Breast epithelium (tissue), 3 donors: ENCODE measurements around the gene BMAL2.

Source experiments
- POLR2A ChIP-seq: fragments of 450-650 bp; IDR thresholded peaks from one replicate; pipeline ENCODE4 v1.6.1; 2016; ENCODE audit warnings: antibody characterized with exemption, mild to moderate bottlenecking, moderate library complexity
- POLR2AphosphoS5 ChIP-seq, 3 donors: sonication (generic); formaldehyde crosslinking; IDR thresholded peaks; one replicate each; pipeline ENCODE4 v1.6.1; 2017; ENCODE audit warnings: antibody characterized with exemption in 3 of 3
- TF ChIP-seq, protein P1 (sequence below), 3 donors: fragments of 450-650 bp; IDR thresholded peaks; one replicate each; pipeline ENCODE4 v1.5.1; 2016 to 2017; ENCODE audit warnings: antibody characterized with exemption in 3 of 3, mild to moderate bottlenecking in 3 of 3, moderate library complexity in 3 of 3

DNA sequence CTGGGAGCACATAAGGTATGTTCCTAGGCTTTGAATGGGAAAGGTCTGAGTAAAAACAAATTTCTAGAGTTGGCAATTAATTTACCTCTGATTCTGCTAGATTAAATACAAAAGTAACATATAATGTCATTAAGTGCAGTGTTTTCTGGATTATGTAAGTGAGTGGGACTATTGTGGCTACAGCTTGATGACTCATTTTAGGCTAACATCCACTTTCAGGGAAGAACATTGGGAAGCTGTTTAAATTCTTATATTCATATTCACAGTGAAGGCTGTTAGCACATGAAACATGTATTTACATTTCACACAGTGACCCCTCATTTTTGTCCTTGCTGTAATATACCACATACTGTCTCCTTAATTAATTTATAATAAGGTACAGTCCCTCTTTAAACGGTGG lies 13.2 kb upstream of the BMAL2 start:
- TF ChIP-seq, protein P1, sequence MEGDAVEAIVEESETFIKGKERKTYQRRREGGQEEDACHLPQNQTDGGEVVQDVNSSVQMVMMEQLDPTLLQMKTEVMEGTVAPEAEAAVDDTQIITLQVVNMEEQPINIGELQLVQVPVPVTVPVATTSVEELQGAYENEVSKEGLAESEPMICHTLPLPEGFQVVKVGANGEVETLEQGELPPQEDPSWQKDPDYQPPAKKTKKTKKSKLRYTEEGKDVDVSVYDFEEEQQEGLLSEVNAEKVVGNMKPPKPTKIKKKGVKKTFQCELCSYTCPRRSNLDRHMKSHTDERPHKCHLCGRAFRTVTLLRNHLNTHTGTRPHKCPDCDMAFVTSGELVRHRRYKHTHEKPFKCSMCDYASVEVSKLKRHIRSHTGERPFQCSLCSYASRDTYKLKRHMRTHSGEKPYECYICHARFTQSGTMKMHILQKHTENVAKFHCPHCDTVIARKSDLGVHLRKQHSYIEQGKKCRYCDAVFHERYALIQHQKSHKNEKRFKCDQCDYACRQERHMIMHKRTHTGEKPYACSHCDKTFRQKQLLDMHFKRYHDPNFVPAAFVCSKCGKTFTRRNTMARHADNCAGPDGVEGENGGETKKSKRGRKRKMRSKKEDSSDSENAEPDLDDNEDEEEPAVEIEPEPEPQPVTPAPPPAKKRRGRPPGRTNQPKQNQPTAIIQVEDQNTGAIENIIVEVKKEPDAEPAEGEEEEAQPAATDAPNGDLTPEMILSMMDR (IDR thresholded peaks at IDR 0.05), result no peak
- TF ChIP-seq POLR2A, result no peak
- no peak for TF ChIP-seq POLR2AphosphoS5 (IDR thresholded peaks at IDR 0.05)
